Measurements from ENCODE around the gene RBL2. TPM values are rescaled to one million over a fixed set of nuclear protein-coding genes. Genes with fewer than 3 reads are reported as not detected.

The RBL2 gene
- total RNA-seq = 24.0 and 47.3 TPM in 2 replicates

GRCh38 chr16:53434377-53435065 lies at the start of gene RBL2:
Gene RBL2 (plus strand): TSS chr16:53434471. CDS start chr16:53434557, 86 bp downstream.

GRCh38 chr16:53502331-53503269 lies 68.3 kb downstream of the RBL2 start, which contains the start of gene AKTIP:
Gene AKTIP (minus strand): TSS chr16:53503209. CDS start chr16:53500259, 2,950 bp downstream.

Other genes starting within 250 kb of the RBL2 start
- gene AKTIP, start 68.7 kb downstream of the RBL2 start, total RNA-seq = 11.2 and 13.7 TPM in 2 replicates